Measurements from ENCODE around the gene TPM1.
A peak's percentile ranks its signal among the peaks of the same experiment; 100 is the strongest.
"Not testable (repeated sequence)": the region's sequence is repeated elsewhere in the genome, so short reads cannot be mapped to it uniquely, and the experiment has no call there.

The TPM1 gene

GRCh38 chr15:63041974-63042876, at the start of gene TPM1:
TSS of gene TPM1 (plus strand) at chr15:63042747. CDS start at chr15:63042830, 83 bp downstream.
- DNase-seq: no peak

GRCh38 chr15:62993066-62993465, 49.5 kb upstream of the TPM1 start:
- DNase-seq: no peak

GRCh38 chr15:62993632-62994031, 48.9 kb upstream of the TPM1 start:
- DNase-seq: not testable (repeated sequence)

DNA sequence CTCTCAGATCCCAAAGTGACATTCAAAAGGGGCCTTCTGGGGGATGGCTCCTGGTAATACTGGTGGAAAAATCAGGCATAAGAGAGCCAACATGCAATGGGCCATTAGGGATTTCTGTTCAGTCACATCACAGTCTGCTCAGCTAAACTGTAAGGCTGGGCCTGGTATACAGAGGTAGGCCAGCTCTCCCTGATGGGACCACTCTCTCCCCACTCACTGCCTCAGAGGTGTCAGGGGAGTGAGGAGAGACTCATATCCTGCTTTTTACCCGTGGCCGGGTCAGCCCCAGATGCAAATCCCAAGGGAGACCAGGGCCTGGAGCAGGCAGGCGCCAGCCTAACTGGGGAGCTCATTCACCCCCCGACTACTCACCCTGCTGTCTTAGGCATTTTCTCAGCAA, 48.1 kb upstream of the TPM1 start:
- DNase-seq: no peak

DNA sequence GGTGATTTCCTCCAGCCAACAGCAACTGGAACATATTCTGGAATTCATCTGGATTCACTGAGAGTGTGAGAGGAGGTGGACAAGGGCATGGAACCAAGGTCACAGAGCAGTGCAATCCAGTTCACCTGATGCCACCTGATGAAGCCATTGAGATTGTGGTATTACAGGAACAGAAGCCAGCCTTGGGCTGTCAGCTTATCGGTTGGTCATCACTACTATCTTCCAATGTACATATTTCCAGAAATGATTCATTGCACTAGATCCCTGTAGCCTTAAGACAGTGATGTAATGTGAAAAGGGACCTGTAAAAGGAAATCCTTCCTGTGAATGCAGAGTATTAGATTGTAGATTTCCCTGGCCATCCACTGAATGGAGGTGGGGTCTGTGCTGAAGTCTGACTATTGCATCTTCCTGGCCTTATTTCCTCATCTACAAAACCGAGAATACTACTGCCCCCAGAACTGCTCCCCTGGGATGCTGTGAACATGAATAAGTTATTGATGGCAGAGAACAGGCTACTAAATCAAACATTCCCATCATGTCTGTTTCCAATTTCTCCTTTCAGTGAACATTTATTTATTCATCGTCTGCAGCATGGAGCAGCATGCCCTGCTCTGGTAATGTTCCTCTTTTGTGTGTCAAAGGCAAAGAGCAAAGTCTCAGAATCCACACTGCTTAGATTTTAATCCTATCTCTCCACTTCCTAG, 47.4 kb upstream of the TPM1 start:
- no peak for DNase-seq

GRCh38 chr15:62997441-62997840, 45.1 kb upstream of the TPM1 start:
- no peak for DNase-seq

DNA sequence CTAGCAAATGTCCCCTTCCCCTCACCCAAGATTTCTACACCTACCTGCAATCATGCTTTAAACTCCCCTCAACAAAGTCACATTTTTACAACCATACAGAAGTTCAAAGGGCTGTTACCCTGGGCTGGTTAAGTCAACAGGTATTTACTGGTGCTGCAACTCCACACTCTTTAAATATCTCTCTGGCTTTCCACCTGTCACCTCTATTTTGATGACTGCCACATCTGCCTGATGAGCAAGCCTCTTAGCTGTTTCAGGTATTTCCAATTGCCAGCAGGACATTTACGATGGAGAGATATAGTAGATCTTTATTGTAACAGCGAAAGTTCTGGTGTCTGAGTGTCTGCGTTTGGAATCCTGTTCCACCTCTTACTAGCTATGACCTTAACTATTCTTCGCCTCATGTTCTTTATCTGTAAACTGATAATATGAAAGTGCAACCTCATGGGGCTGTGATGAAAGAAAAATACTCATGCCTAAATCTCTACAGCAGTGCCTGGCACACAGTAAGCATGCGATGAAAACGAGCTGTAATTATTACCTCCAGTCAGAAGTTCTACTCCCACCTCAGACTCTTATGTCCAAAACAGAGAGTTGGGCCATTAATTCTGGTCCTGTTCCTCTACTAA, 44.2 kb upstream of the TPM1 start:
- no peak for DNase-seq

- no peak for DNase-seq
Observed at GRCh38 chr15:62999178-62999577, 43.4 kb upstream of the TPM1 start.

DNA sequence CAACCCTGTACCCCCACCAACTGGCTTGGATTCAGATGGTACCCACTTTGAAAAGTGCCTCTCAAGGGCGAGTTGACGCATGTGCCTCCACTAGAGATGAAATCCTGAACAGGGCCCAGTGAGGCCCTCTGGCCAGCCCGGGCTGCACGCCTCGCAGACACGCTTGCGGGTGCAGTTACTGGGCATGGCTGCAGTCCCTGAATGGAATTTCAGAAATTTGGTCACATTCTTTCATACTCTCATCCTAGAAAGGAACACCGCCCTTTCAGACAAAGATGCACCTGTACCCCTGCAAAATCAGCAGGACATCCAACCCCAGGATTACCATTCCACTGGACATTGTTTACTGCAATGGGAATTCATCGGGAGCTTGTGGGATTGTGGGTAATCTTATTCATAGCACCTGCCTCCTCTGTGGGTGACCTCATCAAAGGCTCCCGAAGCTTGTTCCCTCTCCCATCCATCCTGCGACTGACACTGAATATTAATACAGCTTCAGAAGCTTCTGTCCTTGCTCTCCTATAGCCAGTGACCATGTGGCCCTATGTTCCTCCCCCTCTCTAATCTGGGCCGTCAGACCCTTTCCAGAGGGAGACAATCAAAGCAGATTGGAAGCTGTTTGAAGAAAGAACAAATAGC, 42.5 kb upstream of the TPM1 start:
- no peak for DNase-seq

- no peak for DNase-seq
Observed at GRCh38 chr15:63000706-63001105, 41.8 kb upstream of the TPM1 start.

GRCh38 chr15:63004211-63004610, 38.3 kb upstream of the TPM1 start:
- no peak for DNase-seq

DNA sequence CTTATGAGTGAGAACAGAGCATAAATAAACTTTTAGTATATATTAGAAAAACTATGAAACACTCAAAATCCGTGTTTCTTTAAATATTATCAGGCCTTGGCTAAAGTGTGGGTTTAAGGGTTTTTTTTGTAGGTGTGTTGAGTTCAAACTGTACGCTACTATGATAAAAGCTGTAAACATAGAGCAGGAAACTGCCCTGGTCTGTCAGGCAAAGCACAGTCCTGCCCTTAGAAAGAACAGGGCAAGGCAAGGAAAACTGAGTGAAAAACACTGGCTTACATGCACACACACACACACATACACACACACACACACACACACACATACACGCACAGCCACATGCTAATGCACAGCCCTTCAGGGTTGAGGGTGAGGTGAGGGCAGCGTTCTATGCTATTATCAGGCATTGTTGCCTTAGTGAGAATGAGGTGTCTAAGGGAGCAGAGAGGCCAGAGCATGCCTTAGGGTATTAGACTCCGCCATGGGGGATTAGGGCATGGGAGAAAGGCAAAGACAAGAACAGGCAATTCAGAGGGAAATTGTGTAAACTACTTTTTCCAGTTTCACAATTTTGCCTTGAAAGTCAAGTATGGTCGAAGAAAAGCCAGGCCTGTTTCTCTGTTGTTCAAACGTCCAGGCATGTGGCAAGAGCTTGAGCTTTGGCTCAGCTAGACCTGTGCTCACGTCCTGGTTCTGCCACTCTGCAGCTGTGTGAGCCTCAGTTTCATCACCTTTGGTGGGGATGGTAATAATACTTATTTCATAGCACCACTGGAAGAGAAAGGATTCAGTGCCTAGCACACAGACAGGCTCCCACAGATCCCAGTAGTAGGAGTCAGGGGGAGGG, 36.3 kb upstream of the TPM1 start:
- DNase-seq: no peak

DNA sequence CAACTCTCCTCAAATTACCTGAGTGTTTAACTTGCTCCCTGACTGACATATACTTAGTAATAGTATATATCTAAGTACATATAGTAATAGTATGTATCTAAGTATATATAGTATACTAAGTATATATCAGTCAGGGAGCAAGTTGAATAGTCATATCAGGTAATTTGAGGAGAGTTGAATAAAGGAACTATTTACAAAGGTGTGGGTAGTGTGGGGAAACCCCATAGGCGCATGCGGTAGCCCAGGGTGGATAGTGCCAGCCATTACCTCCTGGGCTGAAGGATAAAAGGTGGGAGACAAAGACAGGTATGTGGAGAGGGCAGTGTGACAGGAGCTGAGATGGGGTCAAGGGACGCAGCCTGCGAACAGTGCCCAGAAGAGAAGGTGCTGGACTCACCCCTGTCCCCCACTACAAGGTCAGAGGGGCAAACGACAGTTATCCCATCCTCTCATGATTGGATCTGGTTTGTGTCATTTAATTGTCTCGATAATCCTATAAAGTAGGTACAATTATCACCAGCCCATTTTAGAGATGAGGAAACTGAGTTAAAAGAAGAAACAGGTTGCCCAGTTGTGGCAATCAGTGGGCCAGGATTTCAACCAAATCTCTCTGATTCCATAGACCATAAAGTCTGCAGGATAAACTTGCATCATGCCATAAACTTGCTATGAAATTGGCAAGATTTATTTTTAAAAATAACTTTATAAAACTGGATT, 34.1 kb upstream of the TPM1 start:
- no peak for DNase-seq

DNA sequence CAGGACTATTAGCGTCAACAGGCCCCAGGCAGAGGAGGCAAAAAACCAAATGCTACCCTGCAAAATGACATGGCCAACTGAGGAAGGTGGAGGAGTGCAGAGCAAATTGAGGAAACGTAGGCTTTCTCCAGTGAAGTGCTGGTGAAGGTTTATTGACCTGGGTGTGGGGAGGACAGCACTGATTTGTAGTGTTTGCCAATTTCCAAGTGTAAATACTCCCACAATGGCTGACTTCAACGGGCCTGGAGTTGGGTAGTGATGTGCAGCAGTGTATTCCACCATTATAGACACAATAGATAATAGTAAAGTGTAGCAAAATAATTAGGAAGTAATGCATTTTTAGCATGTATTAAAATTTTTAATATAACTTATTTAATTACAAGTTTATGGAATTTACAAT, 32.2 kb upstream of the TPM1 start:
- DNase-seq: no peak

DNA sequence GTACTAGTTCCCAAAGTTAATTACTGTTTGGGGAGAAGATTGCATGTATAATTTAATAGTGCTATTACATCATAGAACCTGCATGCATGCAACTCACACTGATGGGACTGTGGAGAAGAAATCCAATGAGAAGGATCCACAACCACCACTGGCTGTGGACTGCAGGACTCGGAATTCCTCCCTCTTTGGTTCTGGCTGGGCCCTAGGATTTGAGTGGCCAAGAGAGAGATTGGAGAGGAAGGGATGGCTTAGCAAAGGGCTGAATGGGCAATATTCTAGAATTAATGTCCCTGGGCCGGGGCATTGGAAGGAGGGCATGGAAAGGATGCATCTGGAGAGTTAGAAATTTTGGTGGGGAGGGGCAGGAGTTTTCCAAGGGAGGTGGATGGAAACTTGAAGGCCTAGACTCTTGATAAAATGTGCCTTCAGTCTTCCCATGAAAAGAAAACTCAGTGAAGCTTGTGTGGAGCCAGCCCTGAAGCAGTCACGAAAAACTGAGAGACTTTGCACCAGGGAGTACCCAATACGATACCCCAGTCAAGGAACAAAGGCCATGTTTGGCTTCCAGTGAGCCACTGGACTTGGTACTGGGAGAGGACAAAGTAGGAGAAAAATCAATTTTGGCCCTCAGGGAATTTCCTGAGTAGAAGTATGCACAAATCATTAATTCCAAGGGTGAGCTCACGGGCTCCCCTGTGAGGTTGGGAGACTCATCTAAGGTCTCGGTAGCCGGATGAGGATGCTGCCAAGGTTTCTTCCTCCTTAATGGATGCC, 31.4 kb upstream of the TPM1 start:
- no peak for DNase-seq

DNA sequence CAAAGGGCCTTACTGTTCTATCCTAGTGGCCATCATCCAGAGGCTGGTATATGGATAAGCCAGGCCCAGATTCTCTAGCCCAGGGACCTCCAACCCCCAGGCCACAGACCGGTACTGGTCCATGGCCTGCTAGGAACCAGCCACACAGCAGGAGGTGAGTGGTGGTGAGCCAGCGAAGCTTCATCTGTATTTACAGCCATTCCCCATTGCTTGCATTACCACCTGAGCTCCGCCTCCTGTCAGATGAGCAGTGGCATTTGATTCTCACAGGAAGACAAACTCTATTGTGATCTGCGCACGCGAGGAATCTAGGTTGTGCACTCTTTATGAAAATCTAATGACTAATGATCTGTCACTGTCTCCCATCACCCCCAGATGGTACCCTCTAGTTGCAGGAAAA, 30.1 kb upstream of the TPM1 start:
- no peak for DNase-seq

GRCh38 chr15:63013052-63013808, 29.3 kb upstream of the TPM1 start:
- no peak for DNase-seq

- no peak for DNase-seq
Observed at GRCh38 chr15:63014578-63014977, 28.0 kb upstream of the TPM1 start.

- peak; percentile 62 for DNase-seq
Observed at GRCh38 chr15:63015618-63016017, 26.9 kb upstream of the TPM1 start.

DNA sequence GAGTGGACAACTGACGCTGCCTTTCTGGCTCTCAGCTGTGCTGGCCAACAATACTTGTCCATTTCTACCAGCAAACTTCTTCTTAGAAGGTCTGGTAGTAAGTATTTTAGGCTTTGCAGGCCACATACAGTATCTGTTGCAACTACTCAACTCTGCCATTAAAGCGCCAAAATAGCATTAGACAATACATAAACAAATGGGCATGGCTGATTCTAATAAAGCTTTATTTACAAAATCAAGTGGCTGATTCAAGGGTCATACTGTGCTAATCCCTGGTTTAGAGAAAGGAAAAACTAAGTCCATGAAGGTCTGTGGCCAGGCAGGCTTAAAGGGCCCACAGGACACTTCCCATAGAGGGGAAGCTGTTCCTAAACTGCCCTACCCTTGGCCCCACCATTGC, 26.3 kb upstream of the TPM1 start:
- DNase-seq: no peak

All from inflammatory macrophage treated with lipopolysaccharide for 4 hours (primary cell).